Measurements from ENCODE around the gene TTYH3.

TTYH3 gene

GRCh38 chr7:2651336-2651735 lies 19.6 kb downstream of the TTYH3 start:
- no peak for DNase-seq

- no peak for DNase-seq
These were observed 20.3 kb downstream of the TTYH3 start for GRCh38 chr7:2651847-2652735.

DNA sequence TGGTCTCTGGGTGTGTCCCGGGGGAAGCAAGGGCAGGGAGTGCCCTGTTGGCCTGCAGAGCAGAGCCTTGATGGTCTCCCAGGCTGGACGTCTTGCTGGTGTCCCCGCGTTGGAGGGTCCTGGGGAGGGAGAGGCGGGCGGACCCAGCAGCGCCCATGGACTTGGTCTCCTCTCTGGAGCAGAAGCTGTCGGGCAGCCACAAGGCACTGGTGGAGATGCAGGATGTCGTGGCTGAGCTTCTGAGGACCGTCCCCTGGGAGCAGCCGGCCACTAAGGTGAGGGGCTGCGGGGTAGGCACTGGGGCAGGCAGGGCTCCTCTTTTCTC lies 20.9 kb downstream of the TTYH3 start:
- DNase-seq = no peak

- no peak for DNase-seq
These were observed 22.3 kb downstream of the TTYH3 start for GRCh38 chr7:2654059-2654458.

DNA sequence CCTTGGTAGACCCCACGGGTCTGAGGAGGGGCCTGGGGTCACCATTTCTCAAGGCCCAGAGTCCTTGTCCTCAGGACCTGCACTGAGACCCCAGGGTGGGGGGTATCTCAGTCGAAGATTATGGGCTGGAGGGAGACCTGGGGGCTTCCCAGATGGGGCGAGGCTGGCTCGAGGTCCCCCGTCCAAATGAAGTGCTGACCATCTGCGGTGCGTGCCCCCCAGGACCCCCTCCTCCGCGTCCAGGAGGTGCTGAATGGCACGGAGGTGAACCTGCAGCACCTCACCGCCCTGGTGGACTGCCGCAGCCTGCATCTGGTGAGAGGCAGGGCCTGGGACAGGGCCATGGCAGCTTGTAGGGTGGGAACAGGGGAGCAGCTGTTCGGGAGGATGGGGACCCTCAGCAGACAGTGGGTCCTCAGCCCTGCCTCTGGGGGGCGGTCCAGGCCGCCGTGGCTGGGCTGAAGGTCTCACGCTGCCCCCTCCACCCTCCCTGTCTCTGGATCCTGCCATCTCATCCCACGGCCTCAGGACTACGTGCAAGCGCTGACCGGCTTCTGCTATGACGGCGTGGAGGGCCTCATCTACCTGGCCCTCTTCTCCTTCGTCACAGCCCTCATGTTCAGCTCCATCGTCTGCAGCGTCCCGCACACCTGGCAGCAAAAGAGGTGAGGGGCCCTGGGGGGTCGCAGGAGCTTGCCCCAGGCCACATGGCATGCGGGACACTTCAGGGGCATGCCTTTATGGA lies 24.3 kb downstream of the TTYH3 start:
- DNase-seq = no peak

DNA sequence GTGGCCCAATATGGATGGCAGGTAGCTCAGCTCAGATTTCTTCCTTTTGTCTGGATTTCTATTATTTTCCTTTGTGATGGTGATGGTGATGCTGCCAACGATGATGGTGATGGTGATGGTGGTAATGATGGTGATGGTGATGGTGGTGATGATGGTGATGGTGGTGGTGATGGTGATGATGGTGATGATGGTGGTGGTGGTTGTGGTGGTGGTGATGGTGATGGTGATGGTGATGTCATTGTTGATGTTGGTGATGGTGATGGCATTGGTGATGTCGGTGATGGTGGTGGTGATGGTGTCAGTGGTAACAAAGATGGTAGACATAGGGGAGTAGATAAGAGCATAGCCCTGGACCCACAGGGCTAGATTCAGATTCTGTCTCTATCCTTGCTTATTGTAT lies 25.4 kb downstream of the TTYH3 start:
- DNase-seq = no peak

DNA sequence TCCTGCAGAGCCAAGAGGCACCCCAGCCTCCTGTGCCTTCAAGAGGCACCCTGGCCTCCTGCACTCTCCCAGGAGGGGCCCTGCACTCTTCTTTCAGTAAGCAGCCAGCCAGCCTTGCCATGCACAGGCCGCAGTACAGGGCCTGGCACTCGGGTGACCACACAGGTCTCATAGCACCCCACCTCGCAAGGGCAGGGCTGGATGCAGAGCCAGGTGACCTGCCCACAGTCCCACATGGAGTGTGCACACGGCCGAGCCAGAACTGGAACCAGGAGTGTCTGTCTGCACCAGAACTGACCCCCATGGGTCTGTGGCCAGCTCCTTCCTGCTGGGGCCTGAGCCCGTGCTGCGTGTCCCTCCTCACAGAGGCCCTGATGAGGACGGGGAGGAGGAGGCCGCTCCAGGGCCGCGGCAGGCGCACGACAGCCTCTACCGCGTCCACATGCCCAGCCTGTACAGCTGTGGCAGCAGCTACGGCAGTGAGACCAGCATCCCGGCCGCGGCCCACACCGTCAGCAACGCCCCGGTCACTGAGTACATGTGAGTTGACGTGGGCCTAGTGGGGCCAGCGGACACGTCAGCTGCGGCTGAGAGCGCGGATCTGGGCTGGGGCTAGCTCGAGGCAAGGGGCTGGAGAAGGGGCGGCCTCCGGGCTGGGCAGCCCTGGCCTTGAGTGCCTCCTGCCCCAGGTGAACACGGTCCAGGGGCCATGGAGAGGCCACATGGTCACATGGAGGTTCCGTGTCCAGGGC lies 26.3 kb downstream of the TTYH3 start:
- DNase-seq = no peak

DNA sequence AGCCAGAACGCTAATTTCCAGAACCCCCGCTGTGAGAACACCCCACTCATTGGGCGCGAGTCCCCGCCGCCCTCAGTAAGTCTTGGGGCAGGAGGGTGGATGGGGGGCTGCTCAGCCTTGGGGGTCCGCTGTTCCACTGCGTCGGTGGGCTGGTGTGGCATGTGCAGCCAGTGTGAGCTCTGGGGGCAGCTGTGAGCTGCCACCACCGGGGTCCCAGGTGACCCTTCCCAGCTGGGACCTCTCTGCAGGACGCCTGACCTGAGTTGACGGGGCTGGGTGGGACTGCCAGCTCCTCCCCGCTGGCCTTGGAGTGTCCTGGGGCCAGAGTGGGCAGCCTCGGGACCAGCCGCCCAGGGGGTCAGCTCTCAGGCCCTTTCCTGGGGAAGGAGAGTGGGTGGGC lies 27.2 kb downstream of the TTYH3 start:
- DNase-seq = no peak

GRCh38 chr7:2659556-2660358 lies 28.0 kb downstream of the TTYH3 start:
- no peak for DNase-seq

DNA sequence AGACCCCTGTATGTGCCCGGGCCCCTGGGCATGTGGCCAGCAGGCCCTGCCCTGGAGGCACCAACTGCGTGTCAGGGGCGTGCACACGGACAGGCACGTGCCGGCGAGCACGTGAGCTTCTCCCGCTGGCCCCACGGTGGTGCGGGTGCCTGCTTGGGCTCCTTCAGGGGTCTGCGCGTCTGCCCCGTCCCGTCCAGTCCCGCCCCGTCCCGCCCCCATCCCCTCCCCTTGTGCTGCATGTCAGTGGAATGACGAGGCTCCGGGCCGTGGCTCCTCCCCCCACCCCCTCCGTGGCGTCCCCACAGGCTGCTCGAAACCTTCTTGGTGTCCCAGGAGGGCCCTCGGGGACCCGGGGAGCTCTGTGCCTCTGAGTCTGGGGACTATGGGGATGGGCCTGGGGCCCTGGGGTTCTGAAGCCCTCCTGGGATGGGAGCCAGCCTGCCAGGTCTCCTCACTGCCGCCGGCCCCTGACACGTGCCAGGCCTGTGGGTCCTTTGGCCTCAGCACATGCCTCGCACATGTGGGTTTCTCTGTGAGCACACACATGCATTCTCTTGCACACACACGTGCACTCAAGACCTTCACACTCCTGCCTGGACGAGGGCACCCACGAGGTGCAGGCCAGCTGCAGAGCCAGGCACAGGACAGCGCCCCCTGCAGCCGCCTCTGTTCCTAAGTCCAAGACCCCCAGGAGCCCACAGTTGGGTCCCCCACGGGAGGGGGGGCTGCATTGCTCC lies 28.7 kb downstream of the TTYH3 start:
- DNase-seq = no peak

DNA sequence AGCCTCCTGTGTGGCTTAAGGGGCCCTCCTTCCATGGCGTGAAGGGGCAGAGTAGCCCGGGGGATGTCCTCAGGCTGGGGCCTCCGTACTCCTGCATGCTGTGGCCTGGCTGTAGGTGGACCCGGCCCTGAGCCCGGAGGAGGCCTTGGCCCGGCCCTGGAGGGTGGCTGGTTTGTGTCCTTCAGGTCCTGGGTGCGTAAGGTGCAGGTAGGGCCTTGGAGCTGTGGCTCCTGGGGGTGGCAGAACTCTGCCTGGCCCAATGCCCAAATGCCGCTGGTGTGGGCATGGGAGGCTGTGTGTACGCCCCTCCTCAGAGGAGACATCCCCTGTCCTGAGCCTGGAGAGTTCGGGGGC lies 29.3 kb downstream of the TTYH3 start:
- no peak for DNase-seq

GRCh38 chr7:2661602-2662272 lies 30.0 kb downstream of the TTYH3 start:
- DNase-seq = no peak

DNA sequence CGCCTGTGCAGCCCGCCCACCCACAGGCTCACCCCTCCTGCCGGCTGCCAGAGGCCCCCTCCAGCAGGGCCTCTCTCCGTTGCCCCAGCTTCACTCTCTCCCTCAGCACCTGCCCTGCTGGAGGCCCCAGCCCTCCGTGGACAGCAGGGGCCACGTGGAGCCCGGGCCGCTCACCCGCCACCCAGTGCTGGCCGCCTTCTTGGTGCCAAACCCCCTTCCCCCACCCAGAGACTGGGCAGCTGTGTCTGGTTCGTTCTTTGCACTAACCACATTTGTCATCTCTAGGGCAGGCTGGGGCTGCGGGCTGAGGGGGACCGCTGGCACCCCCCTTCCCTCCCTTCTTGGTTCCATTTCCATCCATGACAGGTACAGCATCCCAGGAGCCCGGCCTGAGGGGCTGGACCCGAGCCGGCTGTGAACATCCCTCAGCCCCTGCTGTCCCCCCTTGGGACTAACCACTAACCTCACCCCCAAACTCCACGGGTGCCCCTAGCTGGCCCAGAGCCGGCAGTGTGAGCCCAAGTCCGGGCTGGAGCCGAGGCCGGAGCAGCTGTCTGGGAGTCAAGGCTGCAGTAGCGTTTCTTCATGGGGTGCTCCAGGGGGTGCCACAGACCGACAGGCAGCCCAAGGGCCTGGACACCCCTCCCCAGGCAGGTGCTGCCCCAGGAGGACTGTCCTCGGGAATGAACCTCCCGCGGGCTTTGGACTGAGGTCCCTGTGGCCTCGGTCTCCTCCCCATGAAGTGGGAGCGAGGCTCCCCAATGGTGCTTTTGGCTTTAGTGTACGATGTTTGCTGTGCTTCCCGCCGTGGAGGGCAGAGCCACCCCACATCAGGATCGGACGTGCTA lies 30.7 kb downstream of the TTYH3 start:
- no peak for DNase-seq

GRCh38 chr7:2663121-2663886 lies 31.5 kb downstream of the TTYH3 start:
- no peak for DNase-seq

DNA sequence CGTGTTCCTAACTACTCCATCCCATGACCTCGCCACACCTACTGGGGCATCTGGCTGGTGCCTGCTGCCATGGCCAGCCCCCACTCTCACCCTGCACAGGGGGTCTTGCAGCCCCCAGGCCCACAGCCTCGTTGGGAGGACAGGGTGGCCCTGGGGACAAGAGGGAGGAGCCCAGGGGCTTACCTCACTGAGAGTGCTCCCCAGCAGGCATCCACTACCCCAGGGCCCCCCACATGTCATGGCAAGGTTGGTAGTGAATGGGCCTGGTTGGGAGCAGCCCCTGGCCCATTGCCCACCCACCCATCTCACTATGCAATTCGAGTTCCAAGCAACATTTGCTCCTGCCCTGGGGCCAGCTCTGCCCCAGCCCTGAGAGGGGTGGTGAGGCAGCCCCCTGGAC lies 32.2 kb downstream of the TTYH3 start:
- DNase-seq = no peak

GRCh38 chr7:2665359-2665791 lies 33.6 kb downstream of the TTYH3 start:
- DNase-seq = no peak

- no peak for DNase-seq
These were observed 34.4 kb downstream of the TTYH3 start for GRCh38 chr7:2666155-2666554.

DNA sequence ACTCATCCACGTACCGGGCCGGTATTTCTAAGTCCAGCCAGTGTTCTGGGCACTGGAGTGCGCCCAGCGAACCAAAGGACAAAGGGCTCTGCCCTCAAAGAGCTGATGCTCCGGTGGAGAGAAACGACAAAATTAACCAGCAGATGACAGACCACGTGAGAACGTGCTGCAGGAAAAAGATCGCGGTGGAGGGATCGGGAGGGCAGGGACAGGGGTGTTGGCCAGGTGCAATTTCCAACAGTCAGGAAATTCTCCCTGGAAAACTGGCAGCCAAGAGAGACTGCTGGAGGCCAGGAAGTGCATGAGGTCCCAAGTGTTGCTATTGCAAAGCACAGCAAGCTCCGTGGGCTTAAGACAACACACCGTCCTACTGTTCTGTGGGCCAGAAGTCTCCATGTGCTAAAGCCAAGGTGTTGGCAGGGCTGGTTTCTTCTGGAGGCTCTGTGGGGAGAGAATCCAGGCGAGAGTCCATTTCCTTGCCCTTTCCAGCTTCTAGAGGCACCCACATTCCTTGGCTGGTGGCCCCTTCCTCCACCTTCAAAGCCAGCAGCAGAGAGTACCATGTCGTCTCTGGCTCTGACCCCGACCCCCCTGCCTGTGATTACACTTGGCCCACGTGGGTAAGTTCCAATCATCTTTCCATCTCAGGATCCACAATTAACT lies 34.9 kb downstream of the TTYH3 start:
- no peak for DNase-seq

DNA sequence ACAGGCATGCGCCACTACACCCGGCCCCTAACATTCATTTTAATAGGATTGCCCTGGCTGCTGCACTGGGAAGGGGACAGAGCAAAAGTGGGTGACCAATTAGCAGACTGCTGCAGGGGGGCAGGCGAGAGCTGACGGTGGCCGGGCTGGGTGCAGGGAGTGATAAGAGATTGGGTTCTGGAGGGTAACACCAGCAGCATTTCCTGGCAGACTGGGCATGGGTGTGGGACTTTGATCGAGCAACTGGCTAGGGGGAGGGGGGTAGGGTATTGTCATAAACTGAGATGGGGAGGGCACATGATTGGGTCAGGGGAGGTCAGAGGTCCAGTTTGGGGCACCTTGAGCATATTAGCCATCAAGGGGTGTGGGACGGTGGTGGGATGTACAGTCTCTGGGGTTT lies 36.1 kb downstream of the TTYH3 start:
- no peak for DNase-seq
